ENCODE results near the gene DDX10. TPM values are rescaled to one million over a fixed set of nuclear protein-coding genes. Genes with fewer than 3 reads are reported as not detected.

Gene DDX10
- total RNA-seq, 2 experiments from 2014 or later, result 32.5 to 42.6 TPM

DNA sequence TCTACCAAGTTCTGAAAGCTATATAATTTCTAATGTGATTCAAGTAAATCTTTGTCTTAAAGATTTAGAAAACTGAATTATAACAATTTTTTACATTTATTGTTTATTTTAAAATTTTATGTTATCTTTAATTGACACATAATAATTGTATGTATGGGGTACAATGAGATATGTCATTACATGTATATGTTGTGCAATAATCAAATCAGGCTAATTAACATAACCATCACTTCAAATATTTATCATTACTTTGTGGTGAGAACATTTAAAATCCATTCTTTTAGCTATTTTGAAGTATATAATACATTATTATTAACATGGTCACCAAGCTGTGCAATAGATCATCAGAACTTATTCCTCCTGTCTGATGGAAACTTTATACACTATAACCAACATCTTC, 181.1 kb downstream of the DDX10 start:
- Mint-ChIP-seq H3K27ac (no peak overlapping the region), H3K4me1 (peaks cover 5% of the 10 kb centered on the region), H3K27me3 (no peaks in the 10 kb centered on the region), H3K9me3 (ENCODE audit: low read depth) (no peaks in the 10 kb centered on the region), H3K36me3 (peaks cover 12% of the 10 kb centered on the region), H3K4me3 (no peak overlapping the region)
- CTCF ChIA-PET, result no interaction called here
- DNase-seq, result no peak
- no peak for ATAC-seq

DNA sequence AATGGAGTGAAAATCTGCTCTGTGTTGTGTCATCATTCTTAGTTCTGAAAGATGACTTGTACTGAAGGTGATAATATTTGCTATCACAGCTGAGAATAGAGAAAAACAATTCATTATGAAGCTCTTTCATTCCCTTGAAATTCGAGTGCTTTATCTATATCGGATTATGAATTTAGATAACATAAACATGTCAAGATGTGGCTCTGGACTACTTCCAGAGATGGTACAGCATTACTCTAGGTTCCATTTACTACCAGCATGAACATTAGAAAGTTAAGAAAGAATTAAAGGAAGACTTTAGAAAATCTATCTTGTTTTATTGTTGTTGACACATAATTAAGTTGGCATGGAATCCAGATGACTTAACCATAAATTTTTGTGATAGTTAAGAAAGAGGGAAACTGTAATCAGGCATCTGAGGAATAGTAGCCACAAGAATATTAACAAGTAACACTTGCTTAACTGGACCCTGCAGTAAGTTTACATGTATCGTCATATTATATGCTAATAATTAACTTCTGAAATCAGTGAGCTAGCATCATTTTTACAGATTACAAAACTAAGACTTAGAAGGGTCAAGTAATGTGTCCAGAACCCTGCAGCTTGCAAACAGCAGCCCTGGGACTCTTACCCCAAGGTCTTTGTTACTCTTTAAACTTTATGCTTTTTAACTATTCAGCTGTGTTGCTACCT, 182.6 kb downstream of the DDX10 start:
- Mint-ChIP-seq H3K4me1 (peaks cover 3% of the 10 kb centered on the region), H3K27me3 (no peaks in the 10 kb centered on the region), H3K36me3 (peaks cover 9% of the 10 kb centered on the region), H3K9me3 (ENCODE audit: low read depth) (no peaks in the 10 kb centered on the region), H3K4me3 (no peak overlapping the region), H3K27ac (no peak overlapping the region)
- DNase-seq, result no peak
- ATAC-seq, result no peak
- CTCF ChIA-PET, result no interaction called here

DNA sequence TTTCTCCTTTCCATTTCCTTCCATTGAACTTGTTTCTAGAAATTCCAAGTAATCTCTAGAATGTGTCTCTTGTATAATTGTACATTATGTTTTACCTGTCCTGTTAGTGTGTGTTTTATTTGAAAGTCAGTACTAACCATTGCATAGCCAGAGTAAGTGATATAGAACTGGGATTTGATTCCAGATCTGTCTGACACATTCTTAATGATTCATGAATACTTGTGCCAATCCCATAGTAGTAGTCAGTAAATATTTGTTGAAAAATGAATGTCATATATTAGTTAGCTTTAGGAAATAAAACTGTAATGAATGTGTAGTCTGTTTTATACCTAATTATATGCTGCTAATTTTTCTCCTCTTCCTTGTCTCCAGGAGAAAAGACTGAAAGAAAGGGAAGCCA, 186.9 kb downstream of the DDX10 start:
- Mint-ChIP-seq H3K36me3 (peaks cover 6% of the 10 kb centered on the region), H3K9me3 (ENCODE audit: low read depth) (no peaks in the 10 kb centered on the region), H3K4me1 (peaks cover 24% of the 10 kb centered on the region), H3K27me3 (no peaks in the 10 kb centered on the region), H3K27ac (no peak overlapping the region), H3K4me3 (no peak overlapping the region)
- ATAC-seq, result no peak
- no peak for DNase-seq
- CTCF ChIA-PET, result interaction anchor here (1.4 kb wide), 1 partner anchor 154 kb away, joined by 3 read pairs; no protein-coding TSS in a partner anchor

DNA sequence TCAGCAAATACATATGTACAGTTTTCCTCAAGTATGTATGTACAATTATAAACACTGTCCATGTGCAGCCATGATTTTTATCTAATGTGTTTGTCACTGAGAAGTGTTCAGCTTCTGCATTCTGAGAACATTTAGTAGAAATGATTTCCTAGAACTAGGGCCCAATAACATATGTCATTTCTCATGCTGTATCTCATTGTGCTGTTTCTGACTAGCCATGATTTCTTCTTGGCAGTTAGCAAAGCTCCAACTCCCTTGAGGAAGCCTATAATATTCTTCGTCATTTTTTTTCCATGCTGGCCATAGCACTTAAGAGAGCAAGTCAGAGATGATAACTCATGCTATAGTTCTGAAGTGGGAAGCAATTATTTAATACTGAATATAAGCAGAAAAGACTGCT, 187.8 kb downstream of the DDX10 start:
- Mint-ChIP-seq H3K9me3 (ENCODE audit: low read depth) (no peaks in the 10 kb centered on the region), H3K36me3 (peaks cover 6% of the 10 kb centered on the region), H3K27me3 (no peaks in the 10 kb centered on the region), H3K27ac (no peak overlapping the region), H3K4me3 (no peak overlapping the region), H3K4me1 (peaks cover 24% of the 10 kb centered on the region)
- DNase-seq (no peak), ATAC-seq (no peak)
- CTCF ChIA-PET, result interaction anchor here (1.4 kb wide), 1 partner anchor 155 kb away, joined by 3 read pairs; no protein-coding TSS in a partner anchor

DNA sequence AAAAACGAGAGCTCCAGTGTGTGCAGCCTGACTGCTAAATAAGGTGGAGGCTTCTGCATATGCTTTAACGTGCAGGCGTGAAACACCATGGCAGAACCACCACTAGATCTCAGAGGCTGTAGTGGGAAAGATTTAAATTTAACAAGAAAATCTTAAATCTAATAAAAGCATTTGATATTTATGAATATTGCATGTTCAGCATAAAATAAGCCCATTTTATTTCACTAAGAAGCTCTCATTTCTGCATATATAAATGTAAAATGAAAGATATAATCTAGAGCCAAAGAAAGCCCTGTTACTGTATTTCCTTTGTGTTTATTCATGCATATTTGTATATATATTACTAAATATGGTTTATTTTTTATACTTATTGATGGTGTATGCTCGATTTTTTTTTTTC, 188.3 kb downstream of the DDX10 start:
- no peak for DNase-seq
- no peak overlapping the region for H3K27ac Mint-ChIP-seq
- ATAC-seq, result no peak
- H3K4me3 Mint-ChIP-seq, result no peak overlapping the region
- no peaks in the 10 kb centered on the region for H3K9me3 Mint-ChIP-seq (ENCODE audit: low read depth)
- no peaks in the 10 kb centered on the region for H3K27me3 Mint-ChIP-seq
- peaks cover 24% of the 10 kb centered on the region for H3K4me1 Mint-ChIP-seq
- CTCF ChIA-PET, result interaction anchor here (1.4 to 1.6 kb wide), 2 partner anchors 155 to 845 kb away, joined by 3 to 5 read pairs; partner anchors contain the start of gene CUL5
- H3K36me3 Mint-ChIP-seq, result peaks cover 8% of the 10 kb centered on the region

DNA sequence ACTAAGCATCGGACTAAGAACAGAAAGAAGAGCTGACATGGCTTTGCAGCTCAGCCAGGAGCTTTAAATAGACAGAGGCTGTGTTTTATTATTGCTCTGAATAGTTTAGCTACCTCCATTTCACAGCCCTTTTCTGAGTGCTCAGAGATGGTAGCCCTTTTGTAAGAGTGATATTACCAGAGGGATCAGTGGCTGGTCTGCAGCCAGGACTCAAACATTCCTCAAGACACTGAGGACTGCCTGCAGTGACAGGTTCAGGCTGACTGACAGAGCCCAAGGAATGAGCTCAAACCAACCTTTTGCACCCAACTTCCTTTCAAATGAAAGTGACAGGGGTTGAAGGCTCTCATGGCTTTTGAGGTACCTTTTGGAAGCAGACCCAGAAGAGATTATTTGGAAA, 189.0 kb downstream of the DDX10 start:
- Mint-ChIP-seq H3K4me1 (peaks cover 24% of the 10 kb centered on the region), H3K27me3 (no peaks in the 10 kb centered on the region), H3K27ac (peak overlapping the region; percentile 96), H3K4me3 (peak overlapping the region; percentile 76), H3K36me3 (peaks cover 10% of the 10 kb centered on the region), H3K9me3 (ENCODE audit: low read depth) (no peaks in the 10 kb centered on the region)
- DNase-seq (peak; percentile 48), ATAC-seq (peak; percentile 57)
- CTCF ChIA-PET, result interaction anchor here (1.6 kb wide), 1 partner anchor 845 kb away, joined by 5 read pairs; the partner anchor contains the start of gene CUL5

DNA sequence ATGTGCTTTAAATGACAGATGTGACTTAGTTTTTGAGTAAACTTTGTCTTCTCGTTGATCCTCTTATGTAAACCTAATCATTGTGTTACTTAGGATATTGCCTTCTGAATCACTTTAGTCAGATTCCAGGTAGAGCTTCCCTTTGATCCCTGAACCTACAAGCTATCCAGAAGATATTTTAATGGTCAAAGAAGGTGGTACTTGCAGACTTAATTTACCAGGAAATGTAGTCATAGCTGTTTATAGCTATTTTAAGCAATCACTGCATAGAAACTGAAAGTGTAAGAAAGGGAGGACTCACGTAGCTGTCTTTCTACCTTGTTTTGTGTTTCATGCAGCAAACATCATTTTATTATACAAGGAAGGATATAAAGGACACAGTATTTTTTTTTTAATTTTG, 189.5 kb downstream of the DDX10 start:
- ATAC-seq (peak; percentile 92), DNase-seq (no peak)
- CTCF ChIA-PET, result interaction anchor here (1.6 kb wide), 1 partner anchor 846 kb away, joined by 5 read pairs; the partner anchor contains the start of gene CUL5
- H3K27ac Mint-ChIP-seq, result peak overlapping the region; percentile 96
- H3K4me3 Mint-ChIP-seq, result peak overlapping the region; percentile 76
- no peaks in the 10 kb centered on the region for H3K27me3 Mint-ChIP-seq
- H3K4me1 Mint-ChIP-seq, result peaks cover 25% of the 10 kb centered on the region
- peaks cover 10% of the 10 kb centered on the region for H3K36me3 Mint-ChIP-seq
- H3K9me3 Mint-ChIP-seq (ENCODE audit: low read depth), result no peaks in the 10 kb centered on the region

DNA sequence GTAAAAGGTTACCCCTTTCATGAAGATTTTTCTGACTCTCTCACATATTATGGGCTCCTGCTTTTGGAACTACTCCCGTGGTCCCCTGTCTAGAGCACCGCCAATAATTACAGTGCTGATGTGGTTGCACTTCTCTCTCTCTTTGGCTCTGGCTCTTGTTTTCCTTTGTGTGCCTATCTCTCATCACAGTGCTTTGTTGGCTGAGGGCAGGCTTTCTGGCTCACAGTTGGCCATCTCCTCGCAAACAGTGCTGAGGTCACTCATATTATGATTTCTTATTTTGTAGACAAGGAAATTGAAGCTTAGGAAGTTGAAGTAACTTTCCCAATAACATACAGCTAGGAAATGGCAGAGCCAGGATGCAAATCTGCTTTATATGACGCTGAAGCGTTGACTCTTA, 192.5 kb downstream of the DDX10 start:
- H3K36me3 Mint-ChIP-seq, result peaks cover 10% of the 10 kb centered on the region
- no peak overlapping the region for H3K27ac Mint-ChIP-seq
- no peaks in the 10 kb centered on the region for H3K9me3 Mint-ChIP-seq (ENCODE audit: low read depth)
- no peak overlapping the region for H3K4me3 Mint-ChIP-seq
- DNase-seq (no peak), ATAC-seq (no peak)
- H3K4me1 Mint-ChIP-seq, result peaks cover 26% of the 10 kb centered on the region
- H3K27me3 Mint-ChIP-seq, result no peaks in the 10 kb centered on the region
- CTCF ChIA-PET, result no interaction called here

DNA sequence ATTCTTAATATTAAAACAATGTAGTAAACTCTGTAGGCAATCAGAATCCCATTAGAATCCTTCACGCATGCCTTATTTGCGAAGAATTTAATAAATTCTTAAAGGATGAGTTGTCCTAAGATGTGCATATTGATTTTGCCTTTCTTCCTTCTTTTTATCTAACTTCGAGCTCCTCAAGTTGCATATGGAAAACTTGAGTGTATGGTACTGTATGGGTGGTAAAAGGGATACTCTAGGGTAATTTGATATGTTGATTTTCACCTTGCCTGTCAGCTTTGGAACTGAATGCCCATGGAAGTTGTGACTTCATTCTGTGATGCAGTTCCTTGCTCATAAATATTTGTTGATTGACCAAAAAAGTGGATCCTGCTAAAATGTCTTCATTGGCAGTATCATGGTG, 193.8 kb downstream of the DDX10 start:
- Mint-ChIP-seq H3K36me3 (peaks cover 8% of the 10 kb centered on the region), H3K9me3 (ENCODE audit: low read depth) (no peaks in the 10 kb centered on the region), H3K4me3 (no peak overlapping the region), H3K4me1 (peaks cover 19% of the 10 kb centered on the region), H3K27me3 (no peaks in the 10 kb centered on the region), H3K27ac (no peak overlapping the region)
- ATAC-seq, result no peak
- no peak for DNase-seq
- CTCF ChIA-PET, result interaction anchor here (0.6 kb wide), 1 partner anchor 749 kb away, joined by 4 read pairs; no protein-coding TSS in a partner anchor

DNA sequence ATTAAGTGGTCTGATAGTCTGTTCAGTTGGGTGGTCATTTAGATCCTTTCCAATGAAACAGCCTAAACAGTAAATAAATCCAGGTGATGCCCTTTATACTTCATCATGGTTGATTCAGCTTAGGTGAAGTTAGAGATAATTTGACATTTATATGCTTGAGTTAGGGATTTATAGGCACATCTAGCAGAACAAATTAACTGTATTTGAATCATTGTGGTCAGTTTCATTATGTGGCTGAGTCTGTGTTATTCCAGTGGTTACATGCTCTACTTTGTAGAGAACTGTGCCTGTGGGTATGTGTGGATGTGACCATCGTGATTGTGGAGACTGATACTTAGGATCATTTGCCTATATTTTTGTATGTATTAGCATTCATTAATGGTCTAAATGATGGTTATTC, 194.6 kb downstream of the DDX10 start:
- Mint-ChIP-seq H3K4me3 (no peak overlapping the region), H3K27ac (no peak overlapping the region), H3K9me3 (ENCODE audit: low read depth) (no peaks in the 10 kb centered on the region), H3K4me1 (peaks cover 10% of the 10 kb centered on the region), H3K27me3 (no peaks in the 10 kb centered on the region), H3K36me3 (peaks cover 5% of the 10 kb centered on the region)
- DNase-seq (no peak), ATAC-seq (no peak)
- CTCF ChIA-PET, result no interaction called here

DNA sequence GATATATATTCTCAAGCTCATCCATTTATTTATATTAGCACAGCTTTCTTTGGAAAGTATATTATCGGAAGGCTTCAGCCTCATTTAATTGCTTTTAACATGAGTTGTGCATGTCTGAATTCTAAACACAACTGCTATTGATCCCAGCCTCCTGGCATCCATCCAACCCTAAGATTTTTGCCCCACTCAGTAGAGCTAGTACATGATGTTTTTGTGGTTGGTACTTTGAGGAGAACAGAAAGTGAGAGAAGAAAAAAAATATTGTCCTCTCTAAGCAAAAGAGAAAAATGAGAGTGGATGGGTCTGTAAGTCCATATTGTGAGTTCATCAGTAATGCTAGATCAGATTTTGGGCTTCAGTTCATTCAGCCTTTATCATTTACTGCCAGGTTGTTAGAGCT, 198.7 kb downstream of the DDX10 start:
- Mint-ChIP-seq H3K4me1 (peaks cover 4% of the 10 kb centered on the region), H3K27me3 (no peaks in the 10 kb centered on the region), H3K36me3 (peaks cover 2% of the 10 kb centered on the region), H3K27ac (no peak overlapping the region), H3K9me3 (ENCODE audit: low read depth) (no peaks in the 10 kb centered on the region), H3K4me3 (no peak overlapping the region)
- ATAC-seq, result no peak
- CTCF ChIA-PET, result interaction anchor here (2.9 kb wide), 1 partner anchor 10 kb away, joined by 10 read pairs; no protein-coding TSS in a partner anchor
- no peak for DNase-seq

DNA sequence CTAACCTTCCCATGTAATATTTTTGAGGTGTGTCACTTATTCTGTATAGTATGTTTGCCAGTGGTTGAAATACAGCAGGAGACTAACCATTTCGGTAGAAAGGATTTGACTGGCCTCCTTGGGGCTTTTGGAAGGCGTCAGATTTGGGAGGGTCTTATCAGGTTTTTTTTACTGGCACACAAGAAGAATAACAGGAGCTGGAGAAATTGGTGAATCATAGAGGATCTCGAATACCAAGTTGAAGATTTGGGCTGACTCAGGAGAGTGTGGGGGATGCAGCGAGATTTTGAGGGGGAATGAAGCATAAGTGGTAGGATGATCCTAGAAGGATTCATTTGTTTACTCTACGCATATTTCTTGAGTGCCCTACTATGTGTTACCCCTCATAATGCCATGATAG, 200.5 kb downstream of the DDX10 start:
- Mint-ChIP-seq H3K36me3 (no peaks in the 10 kb centered on the region), H3K27me3 (no peaks in the 10 kb centered on the region), H3K4me3 (no peak overlapping the region), H3K27ac (no peak overlapping the region), H3K4me1 (peaks cover 3% of the 10 kb centered on the region), H3K9me3 (ENCODE audit: low read depth) (no peaks in the 10 kb centered on the region)
- CTCF ChIA-PET, result no interaction called here
- ATAC-seq (no peak), DNase-seq (no peak)

DNA sequence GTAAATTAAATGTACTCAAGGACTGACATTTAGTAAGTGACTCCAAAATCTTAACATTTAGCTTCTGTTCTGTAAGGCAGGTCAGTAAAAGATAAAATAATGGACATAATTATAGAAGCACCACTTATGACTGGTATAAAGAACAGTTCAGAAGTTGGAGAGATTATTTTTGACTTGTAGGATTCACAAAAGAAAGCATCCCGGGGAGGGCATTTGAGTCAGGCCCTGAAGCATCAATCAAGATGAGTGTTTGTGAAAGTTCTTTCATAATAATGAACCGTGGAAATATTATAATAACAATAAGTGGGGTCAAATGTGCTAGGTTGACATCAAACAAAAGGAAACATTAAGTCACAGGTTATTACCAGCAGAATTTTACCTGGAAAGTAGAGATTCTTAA, 201.9 kb downstream of the DDX10 start:
- Mint-ChIP-seq H3K4me1 (peaks cover 6% of the 10 kb centered on the region), H3K27me3 (no peaks in the 10 kb centered on the region), H3K27ac (no peak overlapping the region), H3K4me3 (no peak overlapping the region), H3K36me3 (no peaks in the 10 kb centered on the region), H3K9me3 (ENCODE audit: low read depth) (no peaks in the 10 kb centered on the region)
- CTCF ChIA-PET, result no interaction called here
- ATAC-seq, result no peak
- DNase-seq, result no peak

DNA sequence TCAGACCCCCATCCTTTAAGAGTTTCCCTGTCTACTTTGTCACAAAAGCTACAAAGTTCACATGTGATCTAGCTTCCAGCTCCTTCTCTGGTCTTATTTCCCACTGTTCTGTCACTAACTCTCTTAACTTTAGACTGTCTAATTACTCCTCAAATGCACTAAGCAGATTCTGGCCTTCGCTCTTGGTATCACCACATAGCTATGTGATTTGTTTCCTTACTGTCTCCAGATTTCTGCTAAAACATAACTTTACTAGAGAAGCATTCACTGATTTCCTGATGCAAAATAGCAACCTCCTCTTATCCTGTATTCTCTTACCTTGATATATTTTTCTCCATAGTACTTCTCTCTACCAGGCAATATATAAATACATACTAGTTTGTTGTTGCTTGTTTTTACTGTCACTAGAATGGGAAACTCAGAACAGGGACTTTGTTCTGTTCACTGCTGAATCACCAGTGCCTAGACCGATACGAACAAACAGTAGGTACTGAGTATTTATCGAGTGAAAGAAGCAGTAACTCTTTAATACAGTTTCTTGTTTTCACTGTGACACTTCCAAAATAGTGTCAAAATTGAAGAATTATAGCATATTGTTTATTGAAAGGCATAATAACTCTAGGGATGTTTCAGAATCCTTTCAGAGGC, 205.6 kb downstream of the DDX10 start:
- no peaks in the 10 kb centered on the region for H3K9me3 Mint-ChIP-seq (ENCODE audit: low read depth)
- no peak overlapping the region for H3K4me3 Mint-ChIP-seq
- no peaks in the 10 kb centered on the region for H3K27me3 Mint-ChIP-seq
- H3K4me1 Mint-ChIP-seq, result peaks cover 21% of the 10 kb centered on the region
- H3K27ac Mint-ChIP-seq, result no peak overlapping the region
- ATAC-seq, result no peak
- CTCF ChIA-PET, result interaction anchor here (1.0 to 2.4 kb wide), 2 partner anchors 136 to 173 kb away, joined by 5 to 14 read pairs; no protein-coding TSS in a partner anchor
- DNase-seq, result no peak
- H3K36me3 Mint-ChIP-seq, result peaks cover 2% of the 10 kb centered on the region
